GM12874 (cell line): ENCODE data around the gene AGAP6.
"Not testable (repeated sequence)": the region's sequence is repeated elsewhere in the genome, so short reads cannot be mapped to it uniquely, and the experiment has no call there.

ENCODE experiments used
- TF ChIP-seq, protein P1 (sequence below): IDR thresholded peaks from 2 replicates; pipeline ENCODE4 v1.5.1; 2011; ENCODE audit warnings: low read depth, mild to moderate bottlenecking, control low read depth, low read length, moderate library complexity; ENCODE audit not compliant: insufficient read depth

Gene AGAP6

DNA sequence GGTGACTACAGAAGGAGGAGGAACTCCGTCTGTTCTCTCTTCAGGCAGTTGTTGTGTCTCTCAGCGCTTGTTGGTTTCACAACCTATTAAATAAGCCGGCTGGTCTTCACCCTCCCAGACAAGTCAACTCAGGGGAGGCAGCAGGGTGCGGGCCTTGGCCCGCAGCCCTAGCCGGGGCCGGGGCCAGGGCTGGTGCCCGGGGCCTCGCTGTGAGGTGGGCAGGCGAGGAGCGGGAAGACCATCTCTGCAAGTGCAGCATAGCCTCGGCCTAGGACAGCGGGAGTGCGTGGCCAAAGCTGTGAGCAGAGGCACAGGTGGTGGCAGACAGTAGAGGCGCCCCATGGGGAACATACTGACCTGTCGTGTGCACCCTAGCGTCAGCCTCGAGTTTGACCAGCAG lies at the start of gene AGAP6:
TSS of gene AGAP6 (plus strand) at position 31 of the 400 bp plus-strand sequence. CDS start at position 341, 310 bp downstream.
- TF ChIP-seq, protein P1, sequence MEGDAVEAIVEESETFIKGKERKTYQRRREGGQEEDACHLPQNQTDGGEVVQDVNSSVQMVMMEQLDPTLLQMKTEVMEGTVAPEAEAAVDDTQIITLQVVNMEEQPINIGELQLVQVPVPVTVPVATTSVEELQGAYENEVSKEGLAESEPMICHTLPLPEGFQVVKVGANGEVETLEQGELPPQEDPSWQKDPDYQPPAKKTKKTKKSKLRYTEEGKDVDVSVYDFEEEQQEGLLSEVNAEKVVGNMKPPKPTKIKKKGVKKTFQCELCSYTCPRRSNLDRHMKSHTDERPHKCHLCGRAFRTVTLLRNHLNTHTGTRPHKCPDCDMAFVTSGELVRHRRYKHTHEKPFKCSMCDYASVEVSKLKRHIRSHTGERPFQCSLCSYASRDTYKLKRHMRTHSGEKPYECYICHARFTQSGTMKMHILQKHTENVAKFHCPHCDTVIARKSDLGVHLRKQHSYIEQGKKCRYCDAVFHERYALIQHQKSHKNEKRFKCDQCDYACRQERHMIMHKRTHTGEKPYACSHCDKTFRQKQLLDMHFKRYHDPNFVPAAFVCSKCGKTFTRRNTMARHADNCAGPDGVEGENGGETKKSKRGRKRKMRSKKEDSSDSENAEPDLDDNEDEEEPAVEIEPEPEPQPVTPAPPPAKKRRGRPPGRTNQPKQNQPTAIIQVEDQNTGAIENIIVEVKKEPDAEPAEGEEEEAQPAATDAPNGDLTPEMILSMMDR = not testable (repeated sequence)

DNA sequence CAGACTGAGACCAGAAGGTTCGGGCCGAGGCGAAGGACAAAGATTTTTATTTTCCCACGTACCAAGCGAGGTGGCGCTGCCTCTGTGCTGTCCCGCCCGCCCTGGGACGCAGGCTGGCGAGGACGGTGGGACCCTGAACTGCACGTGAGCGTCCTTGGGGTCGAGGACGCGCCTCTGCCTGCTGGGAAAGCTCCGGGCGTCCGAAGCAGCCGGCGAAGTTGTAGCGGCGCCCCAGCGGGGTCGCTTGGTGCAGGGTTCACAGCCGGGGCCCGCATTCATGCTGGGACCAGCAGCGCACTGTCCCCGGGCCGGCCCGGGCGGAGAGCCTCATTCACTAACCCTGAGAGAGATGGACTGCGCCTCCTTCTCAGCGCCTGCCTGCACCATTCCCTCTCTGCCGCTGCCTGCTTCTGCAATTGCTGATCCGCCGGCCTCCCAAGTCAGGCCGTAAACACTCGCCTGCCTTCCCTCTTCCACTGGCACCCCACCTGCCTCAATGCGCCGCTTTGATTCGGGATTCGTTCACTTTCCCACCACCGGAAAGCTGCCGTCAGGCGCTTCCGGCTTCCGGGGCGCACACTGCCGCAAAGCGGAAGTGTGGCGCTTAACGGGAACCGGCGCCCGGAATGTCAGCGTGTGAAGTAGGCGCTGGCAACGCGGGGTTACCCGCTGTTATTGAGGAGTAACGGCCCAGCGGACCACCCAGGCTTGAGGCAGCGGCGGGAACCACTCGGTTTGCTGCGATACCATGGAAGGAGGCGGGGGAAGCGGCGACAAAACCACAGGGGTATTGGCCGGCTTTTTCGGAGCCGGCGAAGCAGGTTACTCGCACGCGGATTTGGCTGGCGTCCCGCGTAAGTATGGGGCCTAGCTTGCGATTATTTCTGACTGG lies 46.5 kb upstream of the AGAP6 start, which contains the start of the genes PARG and TIMM23B:
TSS of gene PARG (minus strand) at position 581 of the 892 bp plus-strand sequence. CDS start at position 279, 302 bp downstream.
TSS of gene TIMM23B (plus strand) at position 607 of the 892 bp plus-strand sequence. CDS start at position 749, 142 bp downstream.
- TF ChIP-seq, protein P1 = not testable (repeated sequence)

DNA sequence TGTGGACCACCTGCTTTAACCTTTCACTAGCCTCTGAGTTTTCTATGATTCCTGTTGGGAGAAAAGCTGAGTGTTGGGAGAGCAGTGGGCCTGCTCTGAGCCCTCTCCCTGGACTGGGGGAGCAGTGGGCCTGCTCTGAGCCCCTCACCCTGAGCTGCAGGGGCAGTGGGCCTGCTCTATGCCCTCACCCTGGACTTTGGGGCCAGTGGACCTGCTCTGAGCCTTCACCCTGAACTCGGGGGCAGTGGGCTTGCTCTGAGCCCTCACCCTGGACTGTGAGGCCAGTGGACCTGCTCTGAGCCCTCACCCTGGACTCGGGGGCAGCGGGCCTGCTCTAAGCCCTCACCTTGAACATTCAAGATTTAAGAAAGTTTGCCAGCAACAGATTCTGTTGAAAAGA lies 33.4 kb downstream of the AGAP6 start:
- TF ChIP-seq, protein P1 = no peak

DNA sequence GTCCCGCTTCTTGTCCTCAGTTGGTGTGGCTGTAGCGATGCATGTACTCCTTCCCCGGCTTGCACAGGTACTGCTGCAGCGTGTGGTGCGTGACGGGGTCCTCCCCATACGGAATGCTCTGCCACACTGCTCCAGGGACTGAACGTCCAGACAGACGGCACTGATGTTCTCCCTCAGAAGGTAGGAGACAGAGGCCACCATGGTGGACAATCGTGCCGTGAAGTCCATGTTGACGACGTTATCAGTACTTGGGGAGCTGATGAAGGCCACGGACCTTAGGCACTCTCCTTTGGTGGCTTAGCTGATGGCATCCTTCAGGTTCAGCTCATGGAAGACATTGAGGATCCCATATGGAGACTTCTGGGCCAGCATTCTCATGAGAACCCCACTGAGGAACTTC lies 37.4 kb downstream of the AGAP6 start:
- TF ChIP-seq, protein P1 = no peak

DNA sequence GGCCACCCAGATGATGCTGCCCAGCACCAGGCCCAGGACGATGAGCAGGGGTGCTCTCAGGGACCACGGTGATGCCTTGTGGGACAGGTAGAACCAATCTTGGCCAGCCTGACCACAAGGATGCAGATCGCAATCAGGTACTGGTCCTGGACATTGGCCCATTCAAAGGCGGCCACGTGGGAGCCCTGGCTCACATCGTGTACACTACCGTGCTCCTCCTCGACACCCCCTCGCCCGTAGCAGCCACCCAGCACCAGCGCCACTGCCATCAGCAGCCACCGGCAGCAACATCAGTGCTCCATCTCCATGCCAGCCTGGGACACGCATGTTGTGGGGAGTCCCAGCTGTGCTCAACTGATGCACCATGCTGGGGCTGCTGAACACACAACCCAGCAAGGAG lies 39.0 kb downstream of the AGAP6 start:
- TF ChIP-seq, protein P1 = no peak

DNA sequence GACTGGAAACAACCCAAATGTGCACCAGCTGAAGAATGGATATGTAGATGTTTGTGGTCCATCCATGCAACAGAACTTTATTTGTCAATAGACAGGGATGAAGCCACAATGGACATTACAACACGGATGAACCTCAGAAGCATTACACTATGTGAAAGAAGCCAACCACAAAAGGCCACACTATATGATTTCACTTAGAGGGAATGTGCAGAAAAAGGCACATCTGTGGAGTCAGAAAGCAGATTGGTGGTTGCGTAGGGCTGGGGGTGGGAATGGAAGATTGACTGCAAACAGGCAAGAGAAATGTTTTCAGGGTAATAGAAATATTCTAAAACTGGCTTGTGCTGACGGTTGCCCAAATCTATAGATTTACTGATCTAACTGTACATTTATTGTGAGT lies 45.3 kb downstream of the AGAP6 start:
- TF ChIP-seq, protein P1 = no peak

DNA sequence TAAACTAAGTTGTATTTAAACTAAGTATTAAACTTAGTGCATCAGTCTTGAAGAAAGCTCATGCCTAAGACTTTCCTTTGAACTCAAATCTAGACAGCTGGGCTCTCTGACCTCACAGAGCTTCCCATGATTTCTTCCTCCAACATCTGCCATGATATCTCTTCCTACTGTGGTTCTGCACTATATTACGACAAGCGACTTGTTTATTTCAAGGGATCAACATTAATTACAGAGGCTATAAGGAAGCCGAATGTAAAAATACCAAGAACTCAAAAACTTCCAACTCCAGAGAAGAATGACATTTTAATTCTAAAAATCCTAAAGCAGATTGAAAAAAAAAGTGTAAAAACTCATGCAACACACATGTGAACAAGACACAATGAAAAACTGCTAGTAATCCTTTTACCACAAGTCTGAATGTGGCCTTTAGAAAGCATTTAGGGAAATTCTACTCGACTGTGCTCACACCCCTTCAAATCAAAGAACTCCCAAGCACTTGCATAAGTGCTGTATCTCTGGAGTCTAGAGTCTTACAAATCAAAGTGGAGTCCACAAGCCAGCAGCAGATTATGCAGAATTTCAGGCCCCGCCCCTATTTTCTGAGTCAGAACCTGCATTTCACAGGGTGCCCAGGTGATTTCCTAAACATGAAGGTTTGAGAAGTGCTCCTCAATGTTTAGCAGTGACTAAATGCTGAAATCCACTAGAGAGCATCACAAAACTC lies 56.9 kb downstream of the AGAP6 start:
- TF ChIP-seq, protein P1 = no peak
